Inflammatory macrophage treated with lipopolysaccharide for 1 hour (primary cell): ENCODE measurements around the gene NEDD9.

Source experiments
- DNase-seq, 2 donors: peaks; one replicate each; pipeline ENCODE4 v3.0.0-alpha.2; 2020 to 2022

The NEDD9 gene

GRCh38 chr6:11200356-11200755, 32.1 kb downstream of the NEDD9 start:
- no peak for DNase-seq

GRCh38 chr6:11198663-11199603, 33.5 kb downstream of the NEDD9 start:
- no peak for DNase-seq

DNA sequence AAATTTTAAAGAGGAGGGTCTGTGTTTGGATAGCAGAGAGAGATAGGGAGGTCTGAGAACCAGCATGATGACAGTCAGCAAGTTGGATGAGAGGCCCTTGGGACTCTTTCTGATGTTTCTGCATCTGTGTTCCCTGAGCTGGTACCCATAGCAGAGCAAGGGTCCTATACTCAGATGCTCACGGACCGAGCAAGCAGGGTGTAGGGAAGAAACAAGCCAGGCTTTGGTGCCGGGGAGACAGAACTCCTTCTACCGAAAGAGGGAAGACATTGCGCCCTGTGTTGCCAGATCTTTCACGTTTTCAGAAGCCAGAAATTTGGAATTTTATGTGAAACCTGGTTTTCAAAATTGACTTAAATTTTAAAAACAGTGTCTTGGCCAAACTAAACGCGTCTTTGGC, 34.6 kb downstream of the NEDD9 start:
- DNase-seq, result no peak

DNA sequence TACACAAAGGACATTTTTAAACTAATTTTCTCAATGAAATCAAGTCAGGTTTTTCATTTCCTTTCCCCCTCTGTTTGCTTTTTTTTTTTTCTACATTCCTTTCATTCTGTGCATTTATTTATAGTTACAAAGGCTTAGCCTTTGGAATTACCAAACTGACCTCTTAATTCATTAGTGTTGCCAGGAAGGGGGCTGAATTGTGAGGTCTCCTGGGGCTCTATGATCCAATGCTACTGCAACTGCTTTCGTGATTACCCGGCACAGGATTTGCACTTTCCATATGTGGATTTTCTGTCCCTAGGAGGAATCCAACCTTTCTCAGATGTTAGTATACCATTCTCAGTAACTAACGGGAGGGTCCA, 35.3 kb downstream of the NEDD9 start:
- DNase-seq, result no peak

DNA sequence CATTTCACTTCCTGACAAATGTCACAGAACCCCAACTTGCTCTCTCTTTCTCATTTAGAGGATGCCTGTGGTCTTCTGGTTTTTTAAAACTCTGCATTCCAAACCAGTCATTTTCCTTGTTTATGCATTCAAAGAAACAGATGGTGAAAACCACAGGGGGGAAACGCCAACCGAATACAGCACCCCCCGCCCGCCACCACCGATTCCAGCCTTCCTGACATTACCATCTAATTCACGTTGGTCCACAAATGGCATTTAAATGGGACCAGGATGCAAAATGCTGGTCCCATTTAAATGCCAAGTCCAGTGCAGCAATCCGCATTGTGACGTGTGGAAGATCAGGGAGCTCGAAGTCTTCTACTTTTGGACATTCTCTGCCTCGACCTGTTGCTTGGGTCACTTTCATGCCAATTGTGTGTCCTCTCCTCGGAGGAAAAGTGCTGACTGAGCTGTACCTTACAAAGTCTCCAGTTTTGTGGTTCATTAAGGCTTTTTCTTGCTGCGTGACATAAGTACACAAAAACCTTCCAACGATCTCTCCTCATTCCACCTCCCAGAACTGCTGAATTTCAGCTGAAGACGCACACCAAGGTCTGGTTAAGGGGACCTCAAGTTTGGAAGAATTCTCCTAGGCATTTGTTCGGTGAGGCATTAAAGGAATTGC, 35.8 kb downstream of the NEDD9 start:
- DNase-seq, result no peak

DNA sequence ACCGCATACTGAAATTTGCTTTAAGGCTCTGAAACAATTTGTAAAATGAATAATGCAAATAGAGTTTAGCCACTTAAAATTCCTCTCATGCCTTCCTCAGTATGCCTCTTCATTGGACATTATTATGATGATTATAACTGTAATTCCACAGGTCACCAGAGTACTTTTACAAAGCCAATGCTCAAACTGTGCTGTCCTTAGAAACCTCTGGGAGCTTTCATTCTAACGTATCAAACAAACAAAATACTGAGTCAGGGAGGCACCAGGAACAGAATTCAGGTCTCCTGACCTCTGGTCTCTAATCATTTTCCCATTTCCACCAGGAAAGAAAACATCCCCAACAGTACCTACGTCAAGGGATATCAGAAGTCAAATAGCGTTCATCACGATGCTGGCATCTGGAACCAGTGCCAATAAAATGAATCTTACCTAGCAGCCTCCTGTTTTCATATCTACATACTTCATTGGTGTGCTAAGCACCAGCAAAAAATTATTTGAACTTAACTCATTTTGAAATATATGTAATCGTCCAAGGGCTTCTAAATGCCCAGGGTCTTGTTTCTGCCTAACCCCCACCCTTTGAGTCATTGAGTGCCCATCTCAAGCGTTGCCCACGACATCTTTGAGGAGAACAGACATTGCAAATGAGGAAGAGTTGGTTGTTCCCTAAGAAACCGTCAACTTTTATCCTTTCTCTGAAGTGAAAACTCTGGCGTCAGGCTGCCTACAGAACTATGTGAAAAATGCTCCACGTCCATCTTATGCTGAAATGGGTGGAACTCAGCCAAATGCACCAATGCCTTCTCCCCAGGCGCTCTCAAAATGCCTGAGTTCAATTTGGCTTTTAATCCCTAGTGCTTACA, 37.9 kb downstream of the NEDD9 start:
- no peak for DNase-seq

DNA sequence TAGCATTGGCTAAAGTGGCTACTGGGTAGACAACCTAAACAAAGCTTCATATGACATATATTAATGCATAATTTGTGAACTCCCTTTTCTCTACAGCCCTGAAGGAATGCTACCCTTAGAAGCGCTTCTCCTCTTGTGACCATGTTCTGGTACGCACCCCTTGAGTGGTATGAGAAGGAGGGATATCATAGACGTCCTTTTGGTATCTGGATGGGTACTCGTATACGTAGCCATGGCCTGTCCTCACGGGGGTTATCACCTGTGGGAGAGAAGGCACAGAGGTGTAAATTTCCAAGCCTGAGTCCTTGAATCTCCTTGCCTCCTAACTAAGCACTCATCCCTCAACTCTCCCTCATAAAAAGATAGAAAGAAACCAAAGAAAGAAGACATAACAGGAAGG, 39.0 kb downstream of the NEDD9 start:
- no peak for DNase-seq

DNA sequence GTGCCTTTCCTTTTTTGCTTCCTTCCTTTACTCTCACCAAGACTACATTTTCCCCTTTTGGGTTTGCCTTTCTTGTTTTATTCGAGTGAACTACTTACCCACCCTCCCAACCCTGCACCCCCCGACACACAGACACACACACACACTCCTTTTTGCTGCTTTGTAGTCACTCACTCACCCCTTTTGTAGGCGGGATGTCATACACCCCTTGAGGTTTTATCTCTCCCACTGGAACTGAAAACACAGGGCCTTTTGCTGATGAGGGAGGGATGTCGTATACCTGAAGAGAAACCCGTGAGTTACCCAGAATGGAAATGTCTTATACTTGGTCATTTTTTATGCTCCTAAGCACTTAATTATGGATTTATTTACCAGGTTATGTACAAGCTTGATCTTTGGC, 40.3 kb downstream of the NEDD9 start:
- DNase-seq, result no peak

- DNase-seq, result no peak
These were observed 41.7 kb downstream of the NEDD9 start for GRCh38 chr6:11190625-11191245.

DNA sequence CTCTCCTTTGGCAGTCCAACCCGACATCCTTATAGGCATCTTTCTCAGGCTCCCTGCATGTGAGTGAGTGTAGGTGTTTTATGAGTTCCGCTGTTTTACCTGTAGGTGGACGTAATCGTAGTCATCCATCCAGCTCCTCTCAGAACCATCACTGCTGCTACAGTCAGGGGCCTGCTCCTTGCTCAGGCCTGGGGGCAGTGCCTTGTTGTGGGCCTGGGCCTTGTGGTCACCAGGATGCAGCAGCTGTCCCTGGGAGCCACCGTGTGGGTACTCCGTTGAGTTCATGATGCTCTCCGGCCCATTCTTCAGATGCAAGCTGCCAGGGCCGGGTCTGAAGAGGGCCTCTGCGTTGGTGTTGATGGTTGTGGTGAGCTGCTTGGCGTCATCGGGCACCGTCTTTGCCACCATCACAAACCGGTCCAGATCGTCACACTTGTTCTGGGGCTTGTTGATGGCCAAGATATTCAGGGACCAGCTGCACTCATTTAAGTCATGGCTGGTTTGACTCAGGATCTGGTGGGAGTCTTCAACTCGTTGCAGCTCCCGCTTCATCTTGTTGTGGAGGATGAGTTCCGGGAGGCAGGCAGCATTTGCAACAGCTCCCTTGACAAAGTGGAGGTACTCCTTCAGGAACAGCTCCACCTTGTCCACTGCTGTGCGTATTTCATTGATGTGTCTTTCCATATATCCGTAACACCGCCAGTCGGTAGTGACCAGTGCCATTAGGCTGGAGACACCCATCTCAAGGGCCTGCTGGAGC, 42.4 kb downstream of the NEDD9 start:
- no peak for DNase-seq

DNA sequence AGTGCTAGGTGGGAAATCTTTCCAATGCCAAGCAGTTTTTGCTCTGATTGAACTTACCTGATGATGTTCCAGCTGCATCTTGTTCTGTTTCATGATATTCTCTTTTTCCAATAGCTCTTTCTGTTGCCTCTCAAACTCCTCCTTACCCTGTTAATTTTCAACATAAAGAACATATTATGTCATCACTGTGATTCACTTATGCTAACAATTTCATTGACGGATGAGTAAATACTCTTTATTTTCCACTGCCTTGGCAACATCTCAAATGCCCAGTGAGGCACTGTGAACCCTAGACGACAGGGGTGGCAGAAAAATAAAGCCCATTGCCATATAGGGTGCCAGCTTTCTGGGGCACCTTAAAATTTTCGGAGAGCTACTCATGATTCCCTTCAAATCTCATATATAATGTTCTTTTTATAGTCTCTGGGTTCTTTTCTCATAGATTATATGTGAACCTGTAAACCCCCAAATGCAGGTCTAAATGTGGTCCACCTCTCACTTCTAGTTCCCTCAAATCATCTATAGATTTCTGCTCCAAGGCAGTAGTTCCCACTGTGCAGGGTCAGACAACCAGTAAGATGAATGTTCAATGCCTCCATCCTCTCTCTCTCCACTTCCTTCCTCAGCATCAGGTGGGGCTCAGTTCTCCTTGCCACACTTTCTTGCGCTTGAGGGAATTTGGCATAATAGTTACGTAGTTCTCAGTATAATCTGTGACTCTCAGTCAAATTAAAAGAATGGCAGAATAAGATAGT, 44.1 kb downstream of the NEDD9 start:
- DNase-seq, result no peak

GRCh38 chr6:11187301-11187700, 45.2 kb downstream of the NEDD9 start:
- DNase-seq, result no peak

- DNase-seq, result no peak
These were observed 47.1 kb downstream of the NEDD9 start for GRCh38 chr6:11185204-11185842.

DNA sequence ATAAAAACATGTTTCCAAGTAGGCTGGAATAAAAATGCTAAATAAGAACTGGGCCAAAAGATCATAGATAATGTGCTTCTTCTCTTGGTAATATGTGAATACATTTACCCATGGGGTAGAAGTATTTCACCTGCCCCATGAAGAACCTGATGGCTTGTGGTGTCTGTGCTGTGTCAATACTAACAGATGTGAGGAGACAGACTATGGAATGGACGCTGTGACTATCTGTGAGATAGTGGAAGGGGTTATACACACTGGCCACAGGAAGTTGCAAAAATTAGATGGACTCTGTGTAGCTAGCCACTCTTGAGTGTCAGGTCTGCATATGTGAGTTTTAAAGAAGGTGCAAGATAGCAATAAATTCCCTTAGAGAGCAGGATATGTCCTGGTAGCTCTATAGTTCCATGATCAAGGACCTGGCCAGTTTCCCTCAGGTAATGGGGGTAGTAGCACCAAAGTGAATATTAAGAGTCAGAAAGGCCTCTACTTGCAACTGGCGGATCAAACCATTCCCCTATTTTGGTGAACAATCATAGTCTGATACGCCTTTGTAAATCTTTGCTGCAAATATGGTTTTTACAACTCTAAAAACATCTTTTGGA, 48.6 kb downstream of the NEDD9 start:
- DNase-seq, result no peak

DNA sequence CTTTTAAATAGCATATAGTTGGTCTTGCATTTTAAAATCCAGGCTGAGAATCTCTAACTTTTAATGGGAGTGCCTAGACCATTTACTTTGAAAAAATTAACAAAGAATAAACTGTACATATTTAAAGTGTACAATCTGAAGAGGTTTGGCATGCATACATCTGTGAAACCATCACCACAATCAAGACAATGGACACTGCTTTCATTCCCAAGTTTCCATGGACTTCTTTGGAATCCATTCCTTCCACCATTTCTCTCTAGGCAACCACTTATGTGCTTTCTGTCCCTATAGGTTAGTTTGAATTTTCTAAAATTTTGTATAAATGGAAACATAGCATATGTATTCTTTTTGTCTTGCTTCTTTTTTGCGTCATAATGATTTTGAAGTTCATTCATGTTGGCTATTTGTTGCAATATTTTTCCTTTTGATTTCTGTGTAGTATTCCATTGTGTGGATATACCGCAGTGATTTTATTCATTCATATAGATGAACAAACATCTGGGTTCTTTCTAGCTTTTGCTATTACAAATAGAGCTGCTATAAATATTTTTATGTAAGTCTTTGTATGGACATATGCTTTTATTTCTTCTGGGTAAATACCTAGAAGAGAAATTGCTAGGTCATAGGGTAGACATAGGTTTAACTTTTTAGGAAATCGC, 50.9 kb downstream of the NEDD9 start:
- DNase-seq, result no peak

- DNase-seq, result no peak
These were observed 52.9 kb downstream of the NEDD9 start for GRCh38 chr6:11179419-11180202.

- DNase-seq, result no peak
These were observed 53.4 kb downstream of the NEDD9 start for GRCh38 chr6:11179088-11179418.

DNA sequence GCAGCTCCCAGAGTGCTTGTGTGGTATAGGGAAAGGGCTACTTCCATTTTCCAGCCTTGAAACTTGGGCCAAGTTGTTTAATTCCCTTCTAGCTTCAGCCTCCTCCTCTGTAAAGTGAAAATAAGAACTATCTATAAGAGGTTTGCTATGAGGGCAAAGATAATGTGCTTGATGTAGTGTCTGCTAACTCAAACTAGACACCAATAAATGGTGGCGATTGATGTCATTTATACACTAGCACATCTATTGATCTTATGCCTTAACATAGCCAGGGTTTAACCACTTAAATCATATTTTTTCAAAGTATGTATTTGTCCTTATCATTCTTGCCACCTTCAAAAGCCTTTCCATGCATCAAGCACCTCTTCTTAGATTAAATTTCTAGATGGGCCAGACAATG, 55.2 kb downstream of the NEDD9 start:
- no peak for DNase-seq

GRCh38 chr6:11174242-11174611, 58.2 kb downstream of the NEDD9 start:
- peak; percentile 48 to 70 for DNase-seq
